Lower leg skin (tissue), 4 donors: ENCODE measurements around the gene MAMDC2. TPM values are rescaled to one million over a fixed set of nuclear protein-coding genes. Genes with fewer than 3 reads are reported as not detected.

Experiments
- DNase-seq, 2 donors: peaks; one replicate each; pipeline ENCODE4 v3.0.0-alpha.2; 2019; ENCODE audit warnings: low spot score in 2 of 2
- H3K4me3 ChIP-seq: fragments of 200-600 bp; sonication (generic); 2 replicates; pipeline ENCODE4 v1.5.1; 2017; ENCODE audit warnings: mild to moderate bottlenecking, low read depth; ENCODE audit not compliant: poor library complexity, severe bottlenecking
- CTCF ChIP-seq, 3 donors: fragments of 450-650 bp; IDR thresholded peaks; one replicate each; pipeline ENCODE4 v1.5.1; 2016; ENCODE audit warnings: antibody characterized with exemption in 3 of 3, mild to moderate bottlenecking in 3 of 3, moderate library complexity in 2 of 3
- POLR2A ChIP-seq, 2 donors: fragments of 450-650 bp; IDR thresholded peaks; one replicate each; pipeline ENCODE4 v1.6.1; 2016 to 2017; ENCODE audit warnings: antibody characterized with exemption in 2 of 2, mild to moderate bottlenecking in 1 of 2, moderate library complexity in 1 of 2
- WGBS, 2 donors: methylation state at CpG; one replicate each; pipeline ENCODE4 v1.1.5; 2018; 5-methylcytosine and 5-hydroxymethylcytosine counted together
- intact Hi-C: fragments of 100-400 bp; cut with DNase I; formaldehyde crosslinking; loops from one replicate; pipeline ENCODE4 v1.15.0; 2023; ENCODE audit warnings: low total_unique reads
- total RNA-seq, 4 donors: library from RNA; depleted of rRNA; stranded (reverse); fragments of >200 nt; gene quantifications; one replicate each; pipeline ENCODE4 v1.1.0, GENCODE V29; 2016

MAMDC2 gene
- total RNA-seq, 4 donors from 2014 or later: 5.7 to 14.1 (median 9.9) TPM

GRCh38 chr9:70054521-70054920 lies 10.9 kb downstream of the MAMDC2 start:
- no peak overlapping the region for H3K4me3 ChIP-seq
- no peak for DNase-seq
- intact Hi-C loops: no loop called here
- TF ChIP-seq CTCF (IDR thresholded peaks at IDR 0.05) (no peak), POLR2A (IDR thresholded peaks at IDR 0.05) (no peak)
- WGBS, 2 donors: 62 to 74% methylated on average over 3 of the region's 3 CpGs

GRCh38 chr9:70055406-70056210 lies 12.0 kb downstream of the MAMDC2 start:
- H3K4me3 ChIP-seq: no peak overlapping the region
- DNase-seq: no peak
- WGBS, 2 donors: 58 to 60% methylated on average over 3 of the region's 3 CpGs
- TF ChIP-seq CTCF (IDR thresholded peaks at IDR 0.05) (no peak), POLR2A (IDR thresholded peaks at IDR 0.05) (no peak)
- intact Hi-C loops: no loop called here

- TF ChIP-seq POLR2A (IDR thresholded peaks at IDR 0.05) (no peak), CTCF (IDR thresholded peaks at IDR 0.05) (no peak)
These were observed 12.7 kb downstream of the MAMDC2 start for GRCh38 chr9:70056211-70056944.

GRCh38 chr9:70058569-70059116 lies 15.0 kb downstream of the MAMDC2 start:
- 20 to 30% methylated on average over 3 of the region's 3 CpGs for WGBS, 2 donors
- DNase-seq: no peak
- intact Hi-C loops: no loop called here
- no peak for TF ChIP-seq POLR2A (IDR thresholded peaks at IDR 0.05)
- no peak for TF ChIP-seq CTCF (IDR thresholded peaks at IDR 0.05)
- H3K4me3 ChIP-seq: no peak overlapping the region

More at GRCh38 chr9:70056211-70056944, 12.7 kb downstream of the MAMDC2 start:
- DNase-seq: no peak
- 90 to 92% methylated on average over 10 of the region's 10 CpGs for WGBS, 2 donors
- intact Hi-C loops: no loop called here
- no peak overlapping the region for H3K4me3 ChIP-seq

GRCh38 chr9:70060148-70060882 lies 16.7 kb downstream of the MAMDC2 start:
- no peak for DNase-seq
- no peak for TF ChIP-seq POLR2A (IDR thresholded peaks at IDR 0.05)
- no peak for TF ChIP-seq CTCF (IDR thresholded peaks at IDR 0.05)
- intact Hi-C loops: no loop called here
- no peak overlapping the region for H3K4me3 ChIP-seq
- WGBS, 2 donors: 74 to 77% methylated on average over 3 of the region's 3 CpGs
